HG02610 (cell line): ENCODE measurements around the gene ZNF609.

Experiments used
- ATAC-seq: cut with Tn5 transposase; IDR thresholded peaks from one replicate; pipeline ENCODE4 v1.9.1; 2021; ENCODE audit warnings: mild to moderate bottlenecking, moderate library complexity; ENCODE audit not compliant: unreplicated experiment

The ZNF609 gene

DNA sequence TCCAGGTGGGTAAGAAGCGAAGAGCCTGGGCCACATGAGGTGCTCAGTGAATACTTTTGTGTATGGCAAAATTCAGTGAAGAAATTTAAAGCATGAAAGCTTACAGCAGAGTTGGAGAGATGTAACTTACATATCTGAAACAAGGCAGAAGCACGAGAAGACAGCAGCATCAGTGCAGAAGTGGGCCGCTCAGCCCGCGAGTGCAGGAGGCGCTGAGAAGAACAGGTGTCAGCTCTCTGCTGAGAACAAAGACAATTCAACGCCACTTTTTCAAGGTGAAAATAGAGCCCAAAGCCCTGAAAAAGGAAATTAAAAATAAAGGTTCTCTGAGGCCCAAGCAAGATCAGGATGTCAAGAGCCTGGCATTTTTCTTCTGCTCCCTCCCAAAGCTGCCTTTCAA lies 256.8 kb downstream of the ZNF609 start:
- no peak for ATAC-seq

DNA sequence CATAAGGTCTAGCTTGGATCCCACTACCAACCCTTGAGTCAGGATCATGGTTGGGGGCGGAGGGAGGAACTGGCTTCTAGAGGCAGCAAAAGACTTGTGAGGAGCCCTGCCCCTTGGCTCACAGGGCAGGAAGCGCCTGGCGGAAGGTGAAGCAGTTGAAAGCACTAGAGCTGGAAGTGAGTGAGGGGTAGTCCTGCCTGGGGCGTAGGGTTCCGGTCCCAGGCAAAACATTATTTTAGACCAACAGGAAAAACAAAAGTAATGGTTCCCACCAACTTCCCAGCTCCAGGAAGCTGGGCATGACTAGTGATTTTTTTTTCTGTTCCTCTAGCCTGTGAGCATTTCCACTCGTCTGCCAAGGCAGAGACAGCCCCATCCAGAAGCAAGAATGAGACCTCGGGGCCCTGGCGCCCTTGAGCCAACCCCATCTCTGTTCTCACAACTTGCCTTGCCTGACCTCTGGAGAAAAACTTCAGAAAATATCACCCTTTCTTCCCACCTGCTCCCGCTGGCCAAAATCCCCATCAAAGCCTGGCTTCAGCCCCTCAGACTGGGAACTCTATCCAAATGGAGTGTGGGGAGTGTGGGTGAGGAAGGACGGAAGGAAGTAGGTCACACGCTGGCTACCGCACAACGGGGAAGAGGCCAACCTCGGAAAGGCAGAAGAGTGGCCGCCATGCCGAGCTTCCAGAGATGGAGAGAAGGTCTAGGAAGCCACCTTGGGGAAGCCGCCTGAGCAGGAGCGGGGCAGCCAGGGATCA lies 257.5 kb downstream of the ZNF609 start:
- no peak for ATAC-seq

DNA sequence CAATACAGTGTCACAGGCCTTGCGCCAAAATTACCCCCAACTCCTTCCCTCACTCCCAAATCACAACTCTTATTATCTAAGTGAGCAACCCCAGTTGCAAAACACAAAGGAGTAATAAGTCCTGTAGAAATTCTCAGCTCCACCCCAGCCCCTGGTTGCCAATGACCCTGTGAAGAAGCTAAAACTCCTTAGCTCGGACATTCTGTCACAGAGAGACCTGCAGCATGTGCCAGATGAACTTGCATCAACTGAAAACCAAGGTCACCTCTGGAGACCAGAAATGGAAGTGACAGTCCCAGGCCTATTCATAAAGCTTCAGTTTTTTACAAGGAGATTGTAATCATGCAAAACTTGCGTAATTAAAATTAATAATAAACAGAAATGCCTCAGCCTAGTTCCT lies 259.8 kb downstream of the ZNF609 start:
- ATAC-seq, result no peak

DNA sequence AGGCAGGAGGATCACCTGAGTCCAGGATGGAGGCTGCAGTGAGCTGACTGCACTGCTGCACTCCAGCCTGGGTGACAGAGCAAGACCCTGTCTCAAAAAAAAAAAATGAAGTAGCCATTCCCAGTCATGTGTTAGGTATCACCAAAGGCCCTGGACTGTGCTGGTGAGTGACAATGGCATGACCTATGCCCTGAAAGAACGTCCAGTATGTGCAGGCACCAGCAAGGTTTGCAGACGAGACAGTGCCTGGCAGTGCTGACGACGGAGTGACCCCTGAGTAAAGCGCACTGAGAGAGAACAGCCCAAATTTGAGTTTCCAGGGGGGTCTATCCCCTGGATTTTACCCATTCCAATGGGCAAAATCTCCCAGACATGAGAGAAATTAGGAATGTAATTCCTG lies 269.8 kb downstream of the ZNF609 start:
- ATAC-seq, result no peak

DNA sequence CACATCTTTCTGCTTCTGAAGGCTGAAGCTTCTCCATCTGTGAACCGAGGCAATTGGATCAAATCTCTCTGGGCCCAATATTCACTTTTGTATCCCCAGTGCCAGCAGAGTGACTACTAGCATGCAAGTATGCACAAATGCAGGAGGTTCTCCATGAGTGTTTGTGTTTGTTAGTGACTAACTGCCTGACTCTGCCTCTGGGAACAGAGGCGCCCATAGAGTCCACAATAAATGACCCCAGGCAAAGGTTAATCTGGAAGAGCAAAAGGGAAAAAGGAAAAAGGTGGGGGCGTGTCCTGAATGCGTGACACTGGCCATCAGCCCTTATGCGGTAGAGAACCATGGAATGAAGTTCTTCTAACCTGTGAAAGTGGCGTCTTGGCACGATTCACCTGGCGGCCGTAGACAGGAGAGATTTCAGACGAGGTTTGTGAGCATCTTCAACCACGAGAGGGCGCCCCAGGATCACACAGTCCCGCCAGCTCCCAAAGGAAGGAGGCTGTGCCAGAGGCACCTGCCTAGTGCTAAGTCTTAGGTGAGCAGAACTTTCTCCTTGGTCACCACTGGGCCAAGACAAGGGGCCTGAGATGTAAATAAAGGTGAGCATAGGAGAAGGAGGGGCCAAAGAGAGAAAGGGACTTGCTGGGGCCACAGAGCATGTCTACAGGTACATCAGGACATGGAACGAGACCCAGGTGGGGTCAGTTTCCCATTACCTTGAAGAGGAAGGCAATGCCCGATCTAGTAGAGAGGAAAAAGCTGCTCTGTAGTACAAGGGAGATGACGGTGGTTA lies 270.8 kb downstream of the ZNF609 start:
- no peak for ATAC-seq

DNA sequence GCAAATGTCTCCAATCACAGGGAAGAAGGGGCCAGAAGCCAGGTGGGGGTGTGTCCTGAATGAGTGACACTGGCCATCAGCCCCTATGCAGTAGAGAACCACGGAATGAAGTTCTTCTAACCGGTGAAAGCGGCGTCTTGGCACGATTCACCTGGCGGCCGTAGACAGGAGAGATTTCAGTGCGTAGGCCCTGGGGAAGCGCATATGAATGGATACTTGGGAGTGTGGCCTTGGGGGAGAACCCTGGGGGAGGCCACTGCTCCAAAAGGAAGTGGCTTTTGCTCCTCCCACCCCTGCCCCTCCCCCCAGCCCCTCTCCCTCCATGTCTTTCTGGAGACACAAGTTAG lies 271.4 kb downstream of the ZNF609 start:
- no peak for ATAC-seq

DNA sequence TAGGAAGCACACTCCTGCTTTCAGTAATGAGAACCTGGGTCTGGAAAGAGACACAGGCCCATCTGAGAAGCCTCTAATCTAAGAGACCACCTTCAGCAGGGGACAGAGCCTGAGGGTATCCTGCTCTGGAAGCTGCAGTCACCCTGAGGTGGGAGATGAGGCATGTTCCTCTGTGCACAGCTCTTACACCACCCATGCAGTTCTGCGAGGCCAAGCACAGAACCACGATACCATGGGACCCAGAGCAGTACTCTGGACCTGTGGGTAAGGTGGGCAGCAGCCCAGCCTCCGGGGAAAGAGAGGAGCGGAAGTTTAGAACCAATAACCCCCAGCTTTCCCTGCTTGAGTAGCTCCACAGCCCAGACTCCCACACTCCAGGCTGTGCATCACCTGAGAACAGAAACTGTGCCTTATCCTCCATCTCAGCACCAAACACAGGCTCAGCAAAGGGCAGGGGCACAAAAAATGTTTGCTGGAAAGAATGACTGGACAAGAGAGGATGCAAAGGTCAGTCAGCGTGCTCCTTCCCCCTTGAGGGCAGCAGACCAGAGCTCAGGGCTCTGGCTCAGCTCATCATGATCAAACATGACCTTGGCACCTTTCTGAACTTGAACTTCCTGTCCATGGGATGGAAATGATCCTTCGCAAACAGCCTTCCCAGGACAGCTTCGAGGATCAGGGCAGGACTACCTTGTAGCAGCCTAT lies 271.9 kb downstream of the ZNF609 start:
- no peak for ATAC-seq
